ENCODE measurements around the gene PINK1. TPM values are rescaled to one million over a fixed set of nuclear protein-coding genes. Genes with fewer than 3 reads are reported as not detected.

The PINK1 gene
- total RNA-seq, 1 experiment from 2014 or later = 17.0 TPM

DNA sequence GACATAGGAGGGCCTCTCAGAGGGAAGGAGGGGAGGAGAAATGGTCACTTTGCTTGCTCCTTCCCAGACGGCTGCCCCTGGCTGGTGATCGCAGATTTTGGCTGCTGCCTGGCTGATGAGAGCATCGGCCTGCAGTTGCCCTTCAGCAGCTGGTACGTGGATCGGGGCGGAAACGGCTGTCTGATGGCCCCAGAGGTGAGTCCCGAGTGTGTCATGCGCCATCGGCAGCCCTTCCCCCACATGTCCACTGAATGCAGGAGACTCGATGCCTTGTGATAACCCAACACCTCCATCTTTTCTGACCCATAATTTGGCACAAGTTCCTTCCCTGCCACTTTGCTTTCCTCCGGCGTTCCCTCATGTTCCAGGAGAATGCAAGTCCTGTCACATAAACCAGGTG lies 15.2 kb downstream of the PINK1 start:
- H3K4me1 ChIP-seq (ENCODE audit: insufficient read depth, low read length) = no peaks in the 10 kb centered on the region
- H3K9me3 Mint-ChIP-seq = no peaks in the 10 kb centered on the region
- H3K27me3 ChIP-seq (ENCODE audit: insufficient read depth, low read length) = no peaks in the 10 kb centered on the region
- H4K5ac ChIP-seq (ENCODE audit: insufficient read length, low read depth, low read length) = no peak overlapping the region
- no peak overlapping the region for H2BK15ac ChIP-seq (ENCODE audit: low read depth, low read length)
- TF ChIP-seq, protein P1, sequence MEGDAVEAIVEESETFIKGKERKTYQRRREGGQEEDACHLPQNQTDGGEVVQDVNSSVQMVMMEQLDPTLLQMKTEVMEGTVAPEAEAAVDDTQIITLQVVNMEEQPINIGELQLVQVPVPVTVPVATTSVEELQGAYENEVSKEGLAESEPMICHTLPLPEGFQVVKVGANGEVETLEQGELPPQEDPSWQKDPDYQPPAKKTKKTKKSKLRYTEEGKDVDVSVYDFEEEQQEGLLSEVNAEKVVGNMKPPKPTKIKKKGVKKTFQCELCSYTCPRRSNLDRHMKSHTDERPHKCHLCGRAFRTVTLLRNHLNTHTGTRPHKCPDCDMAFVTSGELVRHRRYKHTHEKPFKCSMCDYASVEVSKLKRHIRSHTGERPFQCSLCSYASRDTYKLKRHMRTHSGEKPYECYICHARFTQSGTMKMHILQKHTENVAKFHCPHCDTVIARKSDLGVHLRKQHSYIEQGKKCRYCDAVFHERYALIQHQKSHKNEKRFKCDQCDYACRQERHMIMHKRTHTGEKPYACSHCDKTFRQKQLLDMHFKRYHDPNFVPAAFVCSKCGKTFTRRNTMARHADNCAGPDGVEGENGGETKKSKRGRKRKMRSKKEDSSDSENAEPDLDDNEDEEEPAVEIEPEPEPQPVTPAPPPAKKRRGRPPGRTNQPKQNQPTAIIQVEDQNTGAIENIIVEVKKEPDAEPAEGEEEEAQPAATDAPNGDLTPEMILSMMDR (conservative IDR thresholded peaks at IDR 0.05) = no peak
- no peak overlapping the region for H2BK20ac ChIP-seq (ENCODE audit: low read depth, low read length, poor library complexity, severe bottlenecking)
- H2BK12ac ChIP-seq (ENCODE audit: insufficient read length, low read depth, low read length) = no peak overlapping the region
- H3K27ac Mint-ChIP-seq = 0 out of 7 replicates have a peak overlapping the region, but pooled peaks of 1 of the 3 experiments have one; percentile 15
- H3K36me3 Mint-ChIP-seq (ENCODE audit: insufficient read depth in 1 of 3, low read depth in 3 of 3) = peaks cover 23 to 47% (median 44%) of the 10 kb centered on the region in 3 experiments; a peak in 6 of 7 replicates
- H3K56ac ChIP-seq (ENCODE audit: insufficient read length, low read depth, low read length) = no peak overlapping the region
- no peak overlapping the region for H2AFZ ChIP-seq (ENCODE audit: low read length)
- H2BK5ac ChIP-seq (ENCODE audit: insufficient read length, low read length) = no peak overlapping the region
- H3K4me2 ChIP-seq (ENCODE audit: insufficient read depth, insufficient read length, low read length) = no peak overlapping the region
- no peaks in the 10 kb centered on the region for H3K79me2 ChIP-seq (ENCODE audit: insufficient read depth, low read length)
- no peak overlapping the region for H3T11ph ChIP-seq (ENCODE audit: low read length)
- H3K27me3 Mint-ChIP-seq (ENCODE audit: low read depth) = no peaks in the 10 kb centered on the region; the same call in 1 of the 2 replicates
- H2BK120ac ChIP-seq (ENCODE audit: low read depth, low read length, poor library complexity, severe bottlenecking) = no peak overlapping the region
- DNase-seq = no peak
- WGBS (ENCODE audit: extremely low coverage, insufficient read length, low lambda C conversion rate) = no CpG with 5 or more reads among the region's 13 CpGs
- no peak overlapping the region for H3K4me3 Mint-ChIP-seq
- no peaks in the 10 kb centered on the region for H4K20me1 ChIP-seq (ENCODE audit: control insufficient read depth, insufficient read depth, insufficient read length)
- no peak overlapping the region for H4K8ac ChIP-seq (replicated peaks; ENCODE audit: insufficient read length, low read depth, low read length)
- no peak overlapping the region for H3K14ac ChIP-seq (ENCODE audit: insufficient read depth, low read length)
- H3K18ac ChIP-seq (ENCODE audit: insufficient read length, low read depth, low read length) = no peak overlapping the region
- H3K27ac ChIP-seq (ENCODE audit: insufficient read length, low read depth, low read length) = no peak overlapping the region
- no peak overlapping the region for H4K91ac ChIP-seq (ENCODE audit: insufficient read length, low read depth, low read length)
- no peaks in the 10 kb centered on the region for H3K9me3 ChIP-seq (ENCODE audit: control insufficient read depth, low read depth, low read length)
- H3K79me1 ChIP-seq (ENCODE audit: insufficient read depth, low read depth, low read length, poor library complexity, severe bottlenecking) = no peaks in the 10 kb centered on the region
- no peak overlapping the region for H3K9ac ChIP-seq (ENCODE audit: extremely low read depth, insufficient read length, low read length)
- no peak overlapping the region for H2AK5ac ChIP-seq (ENCODE audit: insufficient read length, low read length)
- no peak overlapping the region for H3K23ac ChIP-seq (ENCODE audit: insufficient read length, low read depth, low read length)
- H3K23me2 ChIP-seq (ENCODE audit: insufficient read length, low read depth, low read length, poor library complexity, severe bottlenecking) = no peaks in the 10 kb centered on the region
- no peaks in the 10 kb centered on the region for H3K4me1 Mint-ChIP-seq
- no peak overlapping the region for H3K4ac ChIP-seq (ENCODE audit: low read depth, low read length)
